DOHH2 (cell line): ENCODE results near the gene CCR4.

Source experiments
- CTCF ChIP-seq: fragments of 200-600 bp; sonication (generic); IDR thresholded peaks from one replicate; pipeline ENCODE4 v1.5.1; 2014; ENCODE audit warnings: antibody characterized with exemption, mild to moderate bottlenecking, low read depth, low read length; ENCODE audit not compliant: poor library complexity, severe bottlenecking
- EZH2phosphoT487 ChIP-seq: fragments of 200-600 bp; sonication (generic); IDR thresholded peaks from 2 replicates; pipeline ENCODE4 v1.6.1; 2017; ENCODE audit warnings: borderline replicate concordance, mild to moderate bottlenecking, antibody characterized with exemption, low read length, moderate library complexity, mixed read lengths

GRCh38 chr3:32912046-32912445 lies 39.4 kb upstream of the CCR4 start:
- TF ChIP-seq CTCF (no peak), EZH2phosphoT487 (no peak)
